ENCODE data around the gene ARMH4. TPM values are rescaled to one million over a fixed set of nuclear protein-coding genes. Genes with fewer than 3 reads are reported as not detected.

The ARMH4 gene
- total and polyA plus RNA-seq, 10 of the 15 experiments (the other 5 are each of a cell fraction or from before 2014, with no cell fraction given) = 0.50 to 0.97 (median 0.60) TPM; not detected in 7

- TF ChIP-seq REST (IDR thresholded peaks at IDR 0.05; ENCODE audit: low read depth, low read length) (no peak), PAX5 (IDR thresholded peaks at IDR 0.05; ENCODE audit: borderline replicate concordance, low read depth, low read length) (no peak), CHD4 (IDR thresholded peaks at IDR 0.05) (no peak), PML (IDR thresholded peaks at IDR 0.05; ENCODE audit: low read length) (no peak), SUZ12 (IDR thresholded peaks at IDR 0.05; ENCODE audit: unreplicated experiment) (no peak), ZBTB11 (CRISPR knock-in tag; IDR thresholded peaks at IDR 0.05) (no peak), MEF2B (IDR thresholded peaks at IDR 0.05; ENCODE audit: partially characterized antibody, poor library complexity, severe bottlenecking) (no peak), ZNF384 (IDR thresholded peaks at IDR 0.05; ENCODE audit: borderline replicate concordance, low read depth, low read length) (no peak)
Observed at GRCh38 chr14:58060898-58061297, 91.1 kb downstream of the ARMH4 start (continued).
